ENCODE results near the gene ATP8B3. TPM values are rescaled to one million over a fixed set of nuclear protein-coding genes. Genes with fewer than 3 reads are reported as not detected.

ATP8B3 gene
- polyA plus RNA-seq, 3 donors = 0.56 to 1.00 (median 0.65) TPM

- DNase-seq (ENCODE audit: extremely low read depth in 1 of 11, low read depth in 9 of 11, low spot score in 4 of 11) = no peak
Measured at GRCh38 chr19:1739960-1740629, 72.0 kb downstream of the ATP8B3 start.

- no peak for DNase-seq (ENCODE audit: extremely low read depth in 1 of 11, low read depth in 9 of 11, low spot score in 4 of 11)
Measured at GRCh38 chr19:1736927-1737326, 75.1 kb downstream of the ATP8B3 start.

- DNase-seq (ENCODE audit: extremely low read depth in 1 of 11, low read depth in 9 of 11, low spot score in 4 of 11) = no peak
Measured at GRCh38 chr19:1736280-1736679, 75.8 kb downstream of the ATP8B3 start.

GRCh38 chr19:1734321-1734966 is 77.6 kb downstream of the ATP8B3 start:
- DNase-seq (ENCODE audit: extremely low read depth in 1 of 11, low read depth in 9 of 11, low spot score in 4 of 11) = no peak

Other genes with a start within 250 kb of the ATP8B3 start
- gene MEX3D, start 244.0 kb downstream of the ATP8B3 start, polyA plus RNA-seq (ENCODE audit: insufficient read length in 3 of 3) = 10 to 100 TPM; 19.3 to 33.9 (median 28.2) TPM
- 10 to 100 TPM; 41.3 to 77.7 (median 68.6) TPM for gene MBD3, start 219.4 kb downstream of the ATP8B3 start, polyA plus RNA-seq (ENCODE audit: insufficient read length in 3 of 3)
- 100 to 1,000 TPM in 2 of 3 donors, 10 to 100 TPM in 1; 86.1 to 129 (median 121) TPM for gene UQCR11, start 206.8 kb downstream of the ATP8B3 start, polyA plus RNA-seq (ENCODE audit: insufficient read length in 3 of 3)
- gene TCF3, start 159.7 kb downstream of the ATP8B3 start, polyA plus RNA-seq (ENCODE audit: insufficient read length in 3 of 3) = 100 to 1,000 TPM in 2 of 3 donors, 10 to 100 TPM in 1; 90.7 to 131 (median 105) TPM
- gene ONECUT3, start 58.8 kb downstream of the ATP8B3 start, polyA plus RNA-seq (ENCODE audit: insufficient read length in 3 of 3) = under 1 TPM in 2 of 3 donors, not detected in 1; 0.04 to 0.08 TPM
- gene REXO1, start 36.2 kb upstream of the ATP8B3 start, polyA plus RNA-seq (ENCODE audit: insufficient read length in 3 of 3) = 10 to 100 TPM; 23.3 to 32.7 (median 32.6) TPM
- 10 to 100 TPM in 1 of 3 donors, 1 to 10 TPM in 2; 5.4 to 10.1 (median 9.5) TPM for gene KLF16, start 51.3 kb upstream of the ATP8B3 start, polyA plus RNA-seq (ENCODE audit: insufficient read length in 3 of 3)
- 10 to 100 TPM; 32.3 to 66.3 (median 55.4) TPM for gene ABHD17A, start 73.2 kb upstream of the ATP8B3 start, polyA plus RNA-seq (ENCODE audit: insufficient read length in 3 of 3)
- gene ADAT3, start 93.1 kb upstream of the ATP8B3 start, polyA plus RNA-seq (ENCODE audit: insufficient read length in 3 of 3) = 1 to 10 TPM; 1.1 to 5.4 (median 3.5) TPM
- 10 to 100 TPM; 54.6 to 95.7 (median 79.5) TPM for gene SCAMP4, start 93.1 kb upstream of the ATP8B3 start, polyA plus RNA-seq (ENCODE audit: insufficient read length in 3 of 3)
- 10 to 100 TPM; 50.5 to 70.4 (median 67.9) TPM for gene CSNK1G2, start 128.9 kb upstream of the ATP8B3 start, polyA plus RNA-seq (ENCODE audit: insufficient read length in 3 of 3)
- gene BTBD2, start 203.4 kb upstream of the ATP8B3 start, polyA plus RNA-seq (ENCODE audit: insufficient read length in 3 of 3) = 100 to 1,000 TPM in 2 of 3 donors, 10 to 100 TPM in 1; 87.0 to 117 (median 105) TPM
- 10 to 100 TPM; 54.7 to 79.1 (median 77.8) TPM for gene MKNK2, start 239.0 kb upstream of the ATP8B3 start, polyA plus RNA-seq (ENCODE audit: insufficient read length in 3 of 3)